ENCODE measurements around the gene STAB2. TPM values are rescaled to one million over a fixed set of nuclear protein-coding genes. Genes with fewer than 3 reads are reported as not detected.

STAB2 gene
- total and polyA plus RNA-seq, 4 experiments from 2014 or later, result not detected

DNA sequence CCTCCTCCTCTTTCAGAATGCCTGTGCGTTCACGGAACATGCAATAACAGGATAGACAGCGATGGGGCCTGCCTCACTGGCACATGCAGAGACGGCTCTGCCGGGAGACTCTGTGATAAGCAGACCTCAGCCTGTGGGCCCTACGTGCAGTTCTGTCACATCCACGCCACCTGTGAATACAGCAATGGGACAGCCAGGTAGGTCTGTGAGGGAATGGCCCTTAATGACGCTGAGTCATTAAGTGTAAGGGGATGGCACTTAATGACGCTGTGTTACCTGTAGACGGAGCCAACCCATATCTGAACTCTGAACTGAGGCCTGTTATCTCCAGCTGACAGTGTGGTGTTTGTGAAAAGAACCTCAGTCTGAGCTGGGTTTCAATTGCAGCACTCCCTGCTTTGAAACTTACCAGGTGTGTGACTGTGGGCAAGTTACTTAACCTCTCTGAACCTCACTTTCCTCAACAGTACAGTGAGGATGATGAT lies 86.9 kb downstream of the STAB2 start:
- ChIA-PET CTCF (ENCODE audit: partially characterized antibody) (no interaction called here), POLR2A (ENCODE audit: partially characterized antibody) (no interaction called here)
- Mint-ChIP-seq H3K4me3 (no peak overlapping the region), H3K27ac (no peak overlapping the region), H3K4me1 (no peaks in the 10 kb centered on the region), H3K36me3 (no peaks in the 10 kb centered on the region), H3K9me3 (no peaks in the 10 kb centered on the region), H3K27me3 (peaks cover 0 to 3% of the 10 kb centered on the region in 2 donors)
- Histone ChIP-seq H3K36me3 (ENCODE audit: insufficient read depth, low read length) (no peaks in the 10 kb centered on the region), H3K4me3 (ENCODE audit: low read length in 2 of 2) (no peak overlapping the region), H3K9me3 (ENCODE audit: control insufficient read depth in 1 of 2, low read length in 2 of 2) (no peaks in the 10 kb centered on the region), H3K27ac (ENCODE audit: low read depth, low read length) (no peak overlapping the region), H3K27me3 (ENCODE audit: insufficient read depth, low read length) (peaks cover 4% of the 10 kb centered on the region), H3K4me1 (ENCODE audit: insufficient read depth, low read length) (no peaks in the 10 kb centered on the region)
- DNase-seq, result no peak
- intact Hi-C loops (cut with micrococcal nuclease), result no loop called here

DNA sequence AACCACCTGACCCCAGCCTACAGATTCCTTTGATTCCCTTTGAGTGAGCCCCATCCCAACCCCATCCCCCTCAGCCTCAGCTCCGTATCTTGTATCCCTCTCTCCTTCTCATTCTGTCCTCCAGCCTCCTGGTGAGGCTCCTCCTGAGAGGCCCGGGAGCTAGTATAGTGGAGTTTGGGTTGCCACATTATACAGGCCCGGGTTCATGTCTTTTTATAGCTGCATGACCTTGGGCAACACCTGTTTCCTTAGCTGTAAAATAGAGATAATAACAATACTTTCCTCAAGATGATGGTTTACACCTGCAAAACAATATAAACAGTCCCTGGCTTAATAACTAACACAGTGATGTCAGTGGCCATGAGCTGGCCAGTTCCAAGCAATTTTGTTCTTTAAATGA lies 89.8 kb downstream of the STAB2 start:
- intact Hi-C loops (cut with micrococcal nuclease), result no loop called here
- H3K27me3 ChIP-seq (ENCODE audit: insufficient read depth, low read length), result peaks cover 4% of the 10 kb centered on the region
- no peak for DNase-seq
- H3K27me3 Mint-ChIP-seq, result peaks cover 2% of the 10 kb centered on the region in 2 donors
- H3K4me3 Mint-ChIP-seq, result no peak overlapping the region
- H3K4me1 Mint-ChIP-seq, result no peaks in the 10 kb centered on the region
- H3K4me3 ChIP-seq (ENCODE audit: low read length in 2 of 2), result no peak overlapping the region
- no peaks in the 10 kb centered on the region for H3K36me3 Mint-ChIP-seq
- no peaks in the 10 kb centered on the region for H3K9me3 ChIP-seq (ENCODE audit: control insufficient read depth in 1 of 2, low read length in 2 of 2)
- CTCF ChIA-PET (ENCODE audit: partially characterized antibody), result interaction anchor here (1.3 kb wide), 2 partner anchors 9 to 11 kb away, joined by 3 to 4 read pairs; no protein-coding TSS in a partner anchor
- POLR2A ChIA-PET (ENCODE audit: partially characterized antibody), result no interaction called here
- H3K4me1 ChIP-seq (ENCODE audit: insufficient read depth, low read length), result no peaks in the 10 kb centered on the region
- no peak overlapping the region for H3K27ac Mint-ChIP-seq
- no peaks in the 10 kb centered on the region for H3K36me3 ChIP-seq (ENCODE audit: insufficient read depth, low read length)
- H3K9me3 Mint-ChIP-seq, result no peaks in the 10 kb centered on the region
- no peak overlapping the region for H3K27ac ChIP-seq (ENCODE audit: low read depth, low read length)

DNA sequence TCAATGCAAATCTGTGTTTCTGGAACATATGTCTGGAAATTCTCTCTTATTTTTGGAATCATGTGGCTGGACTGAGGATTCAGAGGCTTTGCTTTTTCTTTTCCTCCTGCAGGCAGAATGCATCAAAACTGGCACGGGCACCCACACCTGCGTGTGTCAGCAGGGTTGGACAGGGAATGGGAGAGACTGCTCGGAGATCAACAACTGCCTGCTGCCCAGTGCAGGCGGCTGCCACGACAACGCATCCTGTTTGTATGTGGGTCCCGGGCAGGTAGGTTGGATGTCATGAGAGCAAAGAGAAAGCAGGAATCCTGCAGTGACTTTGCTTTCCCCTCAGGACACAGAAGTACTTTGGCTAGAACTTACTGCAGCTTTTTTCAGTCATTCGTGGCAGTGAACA lies 90.3 kb downstream of the STAB2 start:
- H3K27me3 Mint-ChIP-seq, result peaks cover 2% of the 10 kb centered on the region in 2 donors
- intact Hi-C loops (cut with micrococcal nuclease), result no loop called here

DNA sequence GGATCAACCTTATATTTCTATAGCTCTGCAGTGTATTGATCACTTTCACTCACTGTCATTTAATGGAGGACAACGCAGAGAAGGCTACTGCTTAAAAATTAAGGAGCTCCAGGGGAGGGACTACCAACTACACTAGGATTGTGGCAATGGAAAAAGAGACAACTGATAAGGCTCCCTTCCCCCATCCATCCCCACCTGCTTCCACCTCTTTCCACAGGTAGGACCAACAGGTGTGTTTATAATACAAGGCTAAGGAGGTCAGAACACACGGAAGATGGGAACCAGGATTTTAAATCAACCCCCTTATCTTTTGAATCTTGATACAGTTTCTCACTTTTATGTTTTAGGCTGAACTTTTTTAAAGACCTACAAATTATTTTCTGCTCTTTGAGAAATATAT lies 90.8 kb downstream of the STAB2 start:
- CTCF ChIA-PET (ENCODE audit: partially characterized antibody), result interaction anchor here (1.3 kb wide), 2 partner anchors 8 to 10 kb away, joined by 3 to 4 read pairs; no protein-coding TSS in a partner anchor
- Histone ChIP-seq H3K27me3 (ENCODE audit: insufficient read depth, low read length) (peaks cover 4% of the 10 kb centered on the region), H3K36me3 (ENCODE audit: insufficient read depth, low read length) (no peaks in the 10 kb centered on the region), H3K4me1 (ENCODE audit: insufficient read depth, low read length) (no peaks in the 10 kb centered on the region), H3K9me3 (ENCODE audit: control insufficient read depth in 1 of 2, low read length in 2 of 2) (no peaks in the 10 kb centered on the region), H3K4me3 (ENCODE audit: low read length in 2 of 2) (no peak overlapping the region), H3K27ac (ENCODE audit: low read depth, low read length) (no peak overlapping the region)
- Mint-ChIP-seq H3K9me3 (no peaks in the 10 kb centered on the region), H3K4me1 (no peaks in the 10 kb centered on the region), H3K27me3 (peaks cover 2% of the 10 kb centered on the region in 2 donors), H3K36me3 (no peaks in the 10 kb centered on the region), H3K4me3 (no peak overlapping the region), H3K27ac (no peak overlapping the region)
- intact Hi-C loops (cut with micrococcal nuclease), result no loop called here
- POLR2A ChIA-PET (ENCODE audit: partially characterized antibody), result no interaction called here
- no peak for DNase-seq

More for the DNA sequence above, 90.3 kb downstream of the STAB2 start:
- no peaks in the 10 kb centered on the region for H3K36me3 Mint-ChIP-seq
- H3K27ac ChIP-seq (ENCODE audit: low read depth, low read length), result no peak overlapping the region
- no peaks in the 10 kb centered on the region for H3K9me3 ChIP-seq (ENCODE audit: control insufficient read depth in 1 of 2, low read length in 2 of 2)
- H3K4me3 Mint-ChIP-seq, result no peak overlapping the region
- no peaks in the 10 kb centered on the region for H3K9me3 Mint-ChIP-seq
- DNase-seq, result no peak
- peaks cover 4% of the 10 kb centered on the region for H3K27me3 ChIP-seq (ENCODE audit: insufficient read depth, low read length)
- H3K4me3 ChIP-seq (ENCODE audit: low read length in 2 of 2), result no peak overlapping the region
- no peak overlapping the region for H3K27ac Mint-ChIP-seq
- H3K36me3 ChIP-seq (ENCODE audit: insufficient read depth, low read length), result no peaks in the 10 kb centered on the region
- CTCF ChIA-PET (ENCODE audit: partially characterized antibody), result interaction anchor here (1.3 kb wide), 2 partner anchors 9 to 11 kb away, joined by 3 to 4 read pairs; no protein-coding TSS in a partner anchor
- H3K4me1 Mint-ChIP-seq, result no peaks in the 10 kb centered on the region
- POLR2A ChIA-PET (ENCODE audit: partially characterized antibody), result no interaction called here
- H3K4me1 ChIP-seq (ENCODE audit: insufficient read depth, low read length), result no peaks in the 10 kb centered on the region

DNA sequence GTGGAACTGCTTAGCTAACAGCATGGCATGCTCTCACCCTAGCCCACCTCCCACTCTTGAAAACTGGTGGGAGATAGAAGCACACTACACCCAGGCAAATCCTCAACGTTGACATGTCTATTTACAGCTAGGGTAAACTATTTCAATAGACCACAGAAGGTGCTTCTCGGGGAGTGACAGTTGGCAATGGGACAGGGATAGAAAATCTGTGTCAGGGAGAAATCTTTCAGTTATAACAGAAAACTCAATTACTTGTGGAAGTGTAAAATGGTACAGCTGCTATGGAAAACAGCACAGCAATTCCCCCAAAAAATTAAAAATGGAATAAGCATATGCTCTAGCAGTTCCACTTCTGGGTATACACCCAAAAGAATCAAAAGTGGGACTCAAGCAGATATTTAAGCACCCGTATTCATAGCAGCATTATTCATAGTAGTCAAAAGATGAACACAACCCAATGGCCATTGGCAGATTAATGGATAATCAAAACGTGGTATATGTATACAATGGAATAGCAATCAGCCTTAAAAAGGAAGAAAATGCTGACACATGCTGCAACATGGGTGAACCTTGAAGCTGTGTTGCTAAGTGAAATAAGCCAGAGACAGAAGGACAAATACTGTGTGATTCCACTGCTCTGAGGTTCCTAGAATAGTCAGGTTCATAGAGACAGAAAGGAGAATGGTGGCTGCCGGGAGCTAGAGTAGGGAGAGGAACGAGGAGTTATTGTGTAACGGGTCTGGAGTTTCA lies 92.5 kb downstream of the STAB2 start:
- H3K27ac Mint-ChIP-seq, result no peak overlapping the region
- no peaks in the 10 kb centered on the region for H3K36me3 Mint-ChIP-seq
- no peaks in the 10 kb centered on the region for H3K9me3 ChIP-seq (ENCODE audit: control insufficient read depth in 1 of 2, low read length in 2 of 2)
- H3K4me3 Mint-ChIP-seq, result no peak overlapping the region
- CTCF ChIA-PET (ENCODE audit: partially characterized antibody), result no interaction called here
- peaks cover 4% of the 10 kb centered on the region for H3K27me3 ChIP-seq (ENCODE audit: insufficient read depth, low read length)
- H3K36me3 ChIP-seq (ENCODE audit: insufficient read depth, low read length), result no peaks in the 10 kb centered on the region
- peaks cover 2% of the 10 kb centered on the region in 2 donors for H3K27me3 Mint-ChIP-seq
- DNase-seq, result no peak
- intact Hi-C loops (cut with micrococcal nuclease), result no loop called here
- H3K4me1 ChIP-seq (ENCODE audit: insufficient read depth, low read length), result no peaks in the 10 kb centered on the region
- H3K9me3 Mint-ChIP-seq, result no peaks in the 10 kb centered on the region
- H3K4me3 ChIP-seq (ENCODE audit: low read length in 2 of 2), result no peak overlapping the region
- no peak overlapping the region for H3K27ac ChIP-seq (ENCODE audit: low read depth, low read length)
- H3K4me1 Mint-ChIP-seq, result no peaks in the 10 kb centered on the region
- POLR2A ChIA-PET (ENCODE audit: partially characterized antibody), result no interaction called here

DNA sequence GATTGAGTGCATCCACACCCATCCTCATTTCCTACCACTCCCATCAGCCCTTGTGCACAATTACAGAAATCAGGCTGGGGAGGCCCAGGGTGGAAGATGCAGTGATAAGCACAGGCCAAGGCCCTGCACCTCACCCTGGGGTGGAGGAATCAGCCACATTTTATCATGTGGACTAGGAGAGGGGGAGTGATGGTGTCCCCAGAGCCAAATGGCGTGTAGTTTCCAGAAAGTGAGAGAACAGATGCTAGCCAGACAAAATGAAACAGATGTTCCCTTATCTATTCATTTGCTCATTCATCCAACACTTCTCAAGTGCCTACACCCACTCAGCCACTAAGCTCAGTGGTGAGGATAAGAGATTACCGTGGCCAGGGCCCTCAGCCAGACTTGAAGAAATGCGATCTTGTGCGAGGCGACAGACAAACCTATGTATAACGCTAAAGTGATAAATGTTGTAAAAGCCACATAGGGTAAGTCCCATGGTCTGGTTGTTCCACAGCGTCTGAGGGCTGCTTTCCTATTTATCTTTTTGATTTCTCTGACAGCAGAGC lies 93.6 kb downstream of the STAB2 start:
- POLR2A ChIA-PET (ENCODE audit: partially characterized antibody), result no interaction called here
- CTCF ChIA-PET (ENCODE audit: partially characterized antibody), result no interaction called here
- no peaks in the 10 kb centered on the region for H3K9me3 Mint-ChIP-seq

DNA sequence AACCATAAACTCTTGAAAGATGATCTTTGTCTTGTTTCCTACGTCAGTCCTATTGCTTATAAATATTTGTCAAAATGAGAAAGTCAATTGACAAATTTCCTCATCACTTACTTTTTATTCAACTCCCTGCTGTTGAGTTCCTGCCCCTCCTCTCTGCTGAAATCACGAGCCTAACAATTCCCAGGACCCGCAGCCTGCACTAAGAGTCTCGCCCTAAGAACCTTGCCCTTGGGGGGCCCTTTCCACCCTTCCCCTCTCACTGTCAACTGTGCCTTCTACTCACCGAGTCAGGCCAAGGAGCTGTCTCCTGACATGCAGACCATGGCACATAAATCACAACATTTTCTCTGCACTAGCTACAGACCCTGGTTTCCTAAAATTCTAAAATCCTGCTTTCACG lies 99.0 kb downstream of the STAB2 start:
- H3K27ac Mint-ChIP-seq, result no peak overlapping the region
- DNase-seq, result no peak
- intact Hi-C loops (cut with micrococcal nuclease), result no loop called here
- H3K27me3 Mint-ChIP-seq, result peaks cover 12 to 15% of the 10 kb centered on the region in 2 donors
- no peaks in the 10 kb centered on the region for H3K9me3 ChIP-seq (ENCODE audit: control insufficient read depth in 1 of 2, low read length in 2 of 2)
- H3K4me1 Mint-ChIP-seq, result no peaks in the 10 kb centered on the region
- H3K27ac ChIP-seq (ENCODE audit: low read depth, low read length), result no peak overlapping the region
- H3K4me1 ChIP-seq (ENCODE audit: insufficient read depth, low read length), result no peaks in the 10 kb centered on the region
- no peaks in the 10 kb centered on the region for H3K36me3 Mint-ChIP-seq
- ChIA-PET CTCF (ENCODE audit: partially characterized antibody) (interaction anchor here (0.9 to 1.2 kb wide), 2 partner anchors 8 to 11 kb away, joined by 3 to 4 read pairs; no protein-coding TSS in a partner anchor), POLR2A (ENCODE audit: partially characterized antibody) (no interaction called here)
- H3K36me3 ChIP-seq (ENCODE audit: insufficient read depth, low read length), result no peaks in the 10 kb centered on the region
- H3K4me3 Mint-ChIP-seq, result no peak overlapping the region
- H3K27me3 ChIP-seq (ENCODE audit: insufficient read depth, low read length), result no peaks in the 10 kb centered on the region
- H3K9me3 Mint-ChIP-seq, result peaks cover 0 to 2% (median 0%) of the 10 kb centered on the region in 8 donors
- no peak overlapping the region for H3K4me3 ChIP-seq (ENCODE audit: low read length in 2 of 2)

More for the DNA sequence above, 93.6 kb downstream of the STAB2 start:
- Mint-ChIP-seq H3K36me3 (no peaks in the 10 kb centered on the region), H3K27me3 (peaks cover 2% of the 10 kb centered on the region in 2 donors), H3K4me3 (no peak overlapping the region), H3K4me1 (no peaks in the 10 kb centered on the region), H3K27ac (no peak overlapping the region)
- no peak for DNase-seq
- intact Hi-C loops (cut with micrococcal nuclease), result no loop called here
- Histone ChIP-seq H3K4me1 (ENCODE audit: insufficient read depth, low read length) (no peaks in the 10 kb centered on the region), H3K27me3 (ENCODE audit: insufficient read depth, low read length) (peaks cover 4% of the 10 kb centered on the region), H3K27ac (ENCODE audit: low read depth, low read length) (no peak overlapping the region), H3K9me3 (ENCODE audit: control insufficient read depth in 1 of 2, low read length in 2 of 2) (no peaks in the 10 kb centered on the region), H3K36me3 (ENCODE audit: insufficient read depth, low read length) (no peaks in the 10 kb centered on the region), H3K4me3 (ENCODE audit: low read length in 2 of 2) (no peak overlapping the region)
